ENCODE measurements around the gene TRIO.
A peak's percentile ranks its signal among the peaks of the same experiment; 100 is the strongest.

The TRIO gene

GRCh38 chr5:14264605-14265316, 121.6 kb downstream of the TRIO start:
- TF ChIP-seq REST (IDR thresholded peaks at IDR 0.05; ENCODE audit: insufficient read depth in 1 of 2, low read depth in 2 of 2, low read length in 2 of 2) (no peak), FOXP2 (optimal IDR thresholded peaks at IDR 0.05; ENCODE audit: borderline replicate concordance, extremely low read depth, extremely low read length, insufficient read depth) (peak; percentile 27), SIN3A (IDR thresholded peaks at IDR 0.05; ENCODE audit: borderline replicate concordance, insufficient read depth, low read length) (peak; percentile 73; the same call in 1 of the 2 replicates), POLR2AphosphoS5 (IDR thresholded peaks at IDR 0.05; ENCODE audit: low read depth, low read length) (peak; percentile 37; the same call in 1 of the 2 replicates)

DNA sequence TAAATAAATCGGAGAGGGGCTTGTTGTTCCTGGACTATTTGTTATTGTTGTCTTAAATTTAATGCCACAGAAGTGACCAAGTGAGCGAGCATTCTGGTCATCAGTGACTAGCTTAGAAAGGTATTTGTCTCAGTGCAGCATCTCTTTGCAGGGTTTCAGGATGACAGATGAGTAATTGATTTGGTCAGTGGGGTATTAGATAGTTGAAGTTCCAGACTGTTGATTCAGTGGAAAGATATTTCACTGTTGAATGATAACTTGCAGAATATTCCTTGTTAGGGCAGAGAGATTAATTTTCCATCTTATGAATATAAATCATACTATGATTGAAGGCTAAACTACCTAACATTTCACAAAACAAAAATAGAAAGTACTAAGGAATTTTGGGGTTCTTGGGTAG, 122.4 kb downstream of the TRIO start:
- TF ChIP-seq POLR2AphosphoS5 (IDR thresholded peaks at IDR 0.05; ENCODE audit: low read depth, low read length) (no peak), REST (IDR thresholded peaks at IDR 0.05; ENCODE audit: insufficient read depth in 1 of 2, low read depth in 2 of 2, low read length in 2 of 2) (no peak), TAF1 (IDR thresholded peaks at IDR 0.05; ENCODE audit: borderline replicate concordance, insufficient read depth, low read length) (no peak), FOXP2 (optimal IDR thresholded peaks at IDR 0.05; ENCODE audit: borderline replicate concordance, extremely low read depth, extremely low read length, insufficient read depth) (no peak), SIN3A (IDR thresholded peaks at IDR 0.05; ENCODE audit: borderline replicate concordance, insufficient read depth, low read length) (no peak)

DNA sequence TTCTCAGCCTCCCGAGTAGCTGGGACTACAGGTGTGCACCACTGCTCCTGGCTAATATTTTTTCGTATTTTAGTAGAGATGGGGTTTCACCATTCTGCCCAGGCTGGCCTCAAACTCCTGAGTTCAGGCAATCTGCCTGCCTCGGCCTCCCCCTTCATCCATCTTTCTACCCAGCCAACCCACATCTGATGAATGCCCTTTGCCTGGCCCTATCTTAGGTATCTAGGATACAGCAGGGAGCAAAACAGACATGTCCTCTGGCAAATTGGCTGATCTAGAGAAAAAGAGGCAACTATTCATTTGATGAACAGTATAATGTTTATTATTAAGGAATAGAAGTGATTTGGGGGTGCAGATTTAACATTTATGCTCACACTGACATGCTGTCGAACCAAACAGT, 123.0 kb downstream of the TRIO start:
- TF ChIP-seq TAF1 (IDR thresholded peaks at IDR 0.05; ENCODE audit: borderline replicate concordance, insufficient read depth, low read length) (no peak), SIN3A (IDR thresholded peaks at IDR 0.05; ENCODE audit: borderline replicate concordance, insufficient read depth, low read length) (no peak), FOXP2 (optimal IDR thresholded peaks at IDR 0.05; ENCODE audit: borderline replicate concordance, extremely low read depth, extremely low read length, insufficient read depth) (no peak), POLR2AphosphoS5 (IDR thresholded peaks at IDR 0.05; ENCODE audit: low read depth, low read length) (no peak), REST (IDR thresholded peaks at IDR 0.05; ENCODE audit: insufficient read depth in 1 of 2, low read depth in 2 of 2, low read length in 2 of 2) (no peak)

GRCh38 chr5:14266686-14267085, 123.5 kb downstream of the TRIO start:
- TF ChIP-seq SIN3A (IDR thresholded peaks at IDR 0.05; ENCODE audit: borderline replicate concordance, insufficient read depth, low read length), result no peak
- no peak for TF ChIP-seq REST (IDR thresholded peaks at IDR 0.05; ENCODE audit: insufficient read depth in 1 of 2, low read depth in 2 of 2, low read length in 2 of 2)
- TF ChIP-seq TAF1 (IDR thresholded peaks at IDR 0.05; ENCODE audit: borderline replicate concordance, insufficient read depth, low read length), result no peak

Measured in PFSK-1 (cell line).